GM12878 (cell line): Measurements from ENCODE around the gene FAS. TPM values are rescaled to one million over a fixed set of nuclear protein-coding genes. Genes with fewer than 3 reads are reported as not detected.

Experiments used
- ATAC-seq: fragments of 200-7000 bp; cut with Tn5 transposase; 3 replicates; pipeline ENCODE4 v1.9.1; 2020; ENCODE audit warnings: mild to moderate bottlenecking, moderate library complexity
- BruUV-seq: library from RNA; stranded (reverse); fragments of 400-500 nt; replicated peaks from 2 replicates; lab custom pipeline; 2021; lab: Mats Ljungman, UMichigan
- CTCF ChIA-PET: fragments of 300-600 bp; sonication (Branson Sonifier 250); formaldehyde crosslinking; extraction: SDS; loops from one replicate; lab custom pipeline; 2021; ENCODE audit warnings: inconsistent platforms; lab: Yijun Ruan, JAX
- POLR2A ChIA-PET: fragments of 350-600 bp; formaldehyde crosslinking; extraction: SDS; loops from one replicate; lab custom pipeline; 2021; ENCODE audit warnings: inconsistent platforms; lab: Charles Lee
- RAD21 ChIA-PET: fragments of 300-600 bp; sonication (Branson Sonifier 250); formaldehyde crosslinking; loops from one replicate; lab custom pipeline; 2023; ENCODE audit warnings: antibody characterized with exemption; ENCODE audit not compliant: unreplicated experiment; lab: Charles Lee
- SMC1A ChIA-PET: fragments of 300-600 bp; sonication (Branson Sonifier 250); formaldehyde crosslinking; loops from one replicate; lab custom pipeline; 2023; ENCODE audit not compliant: unreplicated experiment, uncharacterized antibody; lab: Charles Lee
- DNase-seq: peaks from one replicate; pipeline ENCODE4 v3.0.0-alpha.2; 2011; ENCODE audit warnings: low read depth, low spot score
- FAIRE-seq: peaks from 3 replicates; lab custom pipeline; 2011; peaks lifted over from hg19 to GRCh38; lab: Jason Lieb, UNC
- H2AFZ ChIP-seq: 2 replicates; pipeline ENCODE4 v1.6.0; 2011; ENCODE audit warnings: low read depth, low read length, control low read depth; ENCODE audit not compliant: control insufficient read depth
- H3K27ac ChIP-seq: 2 replicates; pipeline ENCODE4 v1.5.1; 2011; ENCODE audit warnings: control low read depth; ENCODE audit not compliant: control insufficient read depth, insufficient read depth
- H3K27me3 ChIP-seq, 2 experiments: replicated peaks in 1 of 2; 2 replicates each; pipeline versions ENCODE4 v1.6.0 to v1.6.1; 2011; ENCODE audit warnings: low read length in 1 of 2; ENCODE audit not compliant: control insufficient read depth in 2 of 2, insufficient read depth in 2 of 2
- H3K36me3 ChIP-seq, 2 experiments: 2 replicates each; pipeline ENCODE4 v1.5.1; 2011; ENCODE audit warnings: low read length in 1 of 2; ENCODE audit not compliant: control insufficient read depth in 2 of 2, insufficient read depth in 2 of 2
- H3K4me1 ChIP-seq: 2 replicates; pipeline ENCODE4 v1.6.1; 2011; ENCODE audit warnings: mild to moderate bottlenecking, low read length, moderate library complexity, mixed read lengths; ENCODE audit not compliant: control insufficient read depth, insufficient read depth
- H3K4me2 ChIP-seq: 2 replicates; pipeline ENCODE4 v1.6.0; 2011; ENCODE audit warnings: control low read depth; ENCODE audit not compliant: control insufficient read depth, insufficient read depth
- H3K4me3 ChIP-seq: fragments of 200-600 bp; sonication (generic); 2 replicates; pipeline ENCODE4 v1.5.1; 2016
- H3K79me2 ChIP-seq: 2 replicates; pipeline ENCODE4 v1.6.0; 2011; ENCODE audit warnings: low read length; ENCODE audit not compliant: control insufficient read depth, insufficient read depth
- H3K9ac ChIP-seq: 2 replicates; pipeline ENCODE4 v1.8.0; 2011; ENCODE audit warnings: low read length, control low read depth, mixed read lengths; ENCODE audit not compliant: control insufficient read depth, insufficient read depth
- H3K9me3 ChIP-seq: replicated peaks from 3 replicates; pipeline ENCODE4 v1.5.1; 2011; ENCODE audit warnings: mild to moderate bottlenecking, low read length; ENCODE audit not compliant: control insufficient read depth, insufficient read depth
- H4K20me1 ChIP-seq: 2 replicates; pipeline ENCODE4 v1.6.0; 2011; ENCODE audit not compliant: control insufficient read depth, insufficient read depth
- KLF5 ChIP-seq: fragments of 450-650 bp; IDR thresholded peaks from 2 replicates; pipeline ENCODE4 v1.6.1; 2014; ENCODE audit warnings: mild to moderate bottlenecking; ENCODE audit not compliant: partially characterized antibody
- MTA2 ChIP-seq: fragments of 450-650 bp; IDR thresholded peaks from 2 replicates; pipeline ENCODE4 v1.6.1; 2016; ENCODE audit warnings: low read depth, mild to moderate bottlenecking, moderate library complexity
- MXI1 ChIP-seq: fragments of 150-350 bp; IDR thresholded peaks from 2 replicates; pipeline ENCODE4 v1.6.1; 2011; ENCODE audit warnings: low read depth, mild to moderate bottlenecking, inconsistent platforms, low read length, improper control_type of control experiment
- NR2F1 ChIP-seq: fragments of 450-650 bp; conservative IDR thresholded peaks from 2 replicates; pipeline ENCODE4 v1.6.1; 2017; ENCODE audit warnings: mild to moderate bottlenecking
- RAD51 ChIP-seq: fragments of 450-650 bp; IDR thresholded peaks from 2 replicates; pipeline ENCODE4 v1.6.1; 2016; ENCODE audit warnings: moderate library complexity, mild to moderate bottlenecking, inconsistent platforms
- RUNX3 ChIP-seq: IDR thresholded peaks from 2 replicates; pipeline ENCODE4 v1.6.1; 2012; ENCODE audit warnings: low read length, inconsistent platforms
- SPI1 ChIP-seq: IDR thresholded peaks from 2 replicates; pipeline ENCODE4 v1.6.1; 2011; ENCODE audit warnings: low read depth, mild to moderate bottlenecking, low read length, moderate library complexity, borderline replicate concordance; ENCODE audit not compliant: insufficient read depth
- TCF12 ChIP-seq: IDR thresholded peaks from 2 replicates; pipeline ENCODE4 v1.6.1; 2011; ENCODE audit warnings: low read depth, mild to moderate bottlenecking, low read length
- ZBED1 ChIP-seq: IDR thresholded peaks from 2 replicates; pipeline ENCODE4 v1.6.1; 2016; ENCODE audit warnings: borderline replicate concordance
- ZNF622 ChIP-seq: fragments of 450-650 bp; IDR thresholded peaks from 2 replicates; pipeline ENCODE4 v1.6.1; 2017; ENCODE audit warnings: mild to moderate bottlenecking, inconsistent platforms
- ZZZ3 ChIP-seq: IDR thresholded peaks from 2 replicates; pipeline ENCODE4 v1.6.1; 2011; ENCODE audit warnings: low read depth; ENCODE audit not compliant: control insufficient read depth, insufficient read length
- WGBS: methylation state at CpG from one replicate; pipeline ENCODE4 v1.1.6; 2016; ENCODE audit warnings: low lambda C conversion rate; ENCODE audit not compliant: insufficient replicate concordance, insufficient coverage; ENCODE audit errors: missing lambda C conversion rate; 5-methylcytosine and 5-hydroxymethylcytosine counted together
- in situ Hi-C: fragments of 300-500 bp; cut with MboI; formaldehyde crosslinking; loops from 9 replicates; pipeline ENCODE4 v1.14.3; 2018; ENCODE audit warnings: mixed read lengths
- intact Hi-C: fragments of 100-400 bp; cut with micrococcal nuclease; formaldehyde crosslinking; loops from one replicate; pipeline ENCODE4 v1.14.2; 2022; ENCODE audit not compliant: unreplicated experiment
- polyA plus RNA-seq, 11 experiments: library from polyadenylated mRNA; depleted of rRNA in 4 of 11; unstranded in 6 of 11; stranded (reverse) in 5 of 11; fragments of >200 nt; fragmentation: Nextera tagmentation in 4 of 11; fragmentation: Illumina TruSeq in 1 of 11; extraction: Ambion mirVana in 4 of 11; extraction: Trizol in 1 of 11; gene quantifications; 1 replicate in 1 of 11; 2 replicates in 10 of 11; pipeline versions ENCODE4 v1.2.1 to v1.2.3, GENCODE V29; 2011 to 2016; ENCODE audit warnings: inconsistent platforms in 2 of 11, missing spikeins in 2 of 11, low read depth in 1 of 11
- total RNA-seq, 4 experiments: library from RNA; depleted of rRNA in 3 of 4; stranded (reverse); fragments of >200 nt in 3 of 4; fragmentation: Illumina TruSeq in 1 of 4; extraction: Trizol in 1 of 4; gene quantifications; 2 replicates each; pipeline versions ENCODE4 v1.2.1 to v1.2.3, GENCODE V29; 2013 to 2021

FAS gene
- total and polyA plus RNA-seq, 10 of the 15 experiments (the other 5 are each of a cell fraction or from before 2014, with no cell fraction given): 50.1 to 147 (median 69.9) TPM

- BruUV-seq: no TSS peak
- intact Hi-C loops: loop anchor here (10.0 kb wide), 1 partner anchor 398 kb away; the partner anchor contains the start of gene IFIT1
- ChIA-PET POLR2A (interaction anchor here (0.9 to 1.6 kb wide), 3 partner anchors 9 to 117 kb away, joined by 5 to 8 read pairs (median 6); partner anchors contain the start of gene STAMBPL1), SMC1A (interaction anchor here (0.7 to 9.6 kb wide), 11 partner anchors 8 to 220 kb away, joined by 3 to 76 read pairs (median 5); partner anchors contain the start of gene FAS), RAD21 (interaction anchor here (0.6 to 9.1 kb wide), 8 partner anchors 10 to 254 kb away, joined by 3 to 66 read pairs (median 4); partner anchors contain the start of gene LIPA), CTCF (interaction anchor here (0.7 to 10.6 kb wide), 4 partner anchors 9 to 213 kb away, joined by 3 to 250 read pairs (median 23); no protein-coding TSS in a partner anchor)
- peaks cover 34% of the 10 kb centered on the region for H3K4me1 ChIP-seq
- H3K27ac ChIP-seq: peak overlapping the region; percentile 3
- no peak overlapping the region for H3K9ac ChIP-seq
- in situ Hi-C loops: no loop called here
- H3K36me3 ChIP-seq: no peaks in the 10 kb centered on the region; a peak in 1 of 4 replicates
- no peaks in the 10 kb centered on the region; the same call in 1 of the 2 replicates for H4K20me1 ChIP-seq
- ATAC-seq: peak; percentile 54
- FAIRE-seq: no peak
- peak; percentile 47 for DNase-seq
- no peak overlapping the region for H2AFZ ChIP-seq
- H3K4me3 ChIP-seq: peak overlapping the region; percentile 37; the same call in 1 of the 2 replicates
- no peaks in the 10 kb centered on the region for H3K9me3 ChIP-seq
- TF ChIP-seq RUNX3 (peak; percentile 68), ZZZ3 (no peak), NR2F1 (peak; percentile 55; the same call in 1 of the 2 replicates), MTA2 (peak; percentile 35; the same call in 1 of the 2 replicates), KLF5 (no peak), MXI1 (peak; percentile 34; the same call in 1 of the 2 replicates), SPI1 (peak; percentile 31; the same call in 1 of the 2 replicates), ZBED1 (no peak), TCF12 (no peak), RAD51 (peak; percentile 54), ZNF622 (no peak)
- WGBS: 0% methylated on average over 1 of the region's 1 CpG
- H3K27me3 ChIP-seq: no peaks in the 10 kb centered on the region
- peak overlapping the region; percentile 79 for H3K4me2 ChIP-seq
- peaks cover 97% of the 10 kb centered on the region for H3K79me2 ChIP-seq
Measured at GRCh38 chr10:88996927-88997326, 6.3 kb downstream of the FAS start.
